ENCODE measurements around the gene CXCR2. TPM values are rescaled to one million over a fixed set of nuclear protein-coding genes. Genes with fewer than 3 reads are reported as not detected.

The CXCR2 gene
- total and polyA plus RNA-seq, 10 of the 15 experiments (the other 5 are each of a cell fraction or from before 2014, with no cell fraction given), result 0.04 to 0.62 (median 0.16) TPM

- ChIA-PET CTCF (no interaction called here), POLR2A (no interaction called here), RAD21 (ENCODE audit: unreplicated experiment) (no interaction called here), SMC1A (ENCODE audit: uncharacterized antibody, unreplicated experiment) (interaction anchor here (0.6 kb wide), 1 partner anchor 10 kb away, joined by 3 read pairs; no protein-coding TSS in a partner anchor)
- Histone ChIP-seq H3K4me3 (no peak overlapping the region), H3K27ac (ENCODE audit: control insufficient read depth, insufficient read depth) (no peak overlapping the region), H2AFZ (ENCODE audit: control insufficient read depth, low read depth, low read length) (no peak overlapping the region), H3K27me3 (replicated peaks in 1 of 2; ENCODE audit: control insufficient read depth in 2 of 2, insufficient read depth in 2 of 2, low read length in 1 of 2) (peaks cover 0 to 2% of the 10 kb centered on the region in 2 experiments; a peak in 1 of 4 replicates), H3K36me3 (ENCODE audit: control insufficient read depth in 2 of 2, insufficient read depth in 2 of 2, low read length in 1 of 2) (no peaks in the 10 kb centered on the region), H3K9ac (ENCODE audit: control insufficient read depth, insufficient read depth, low read length) (no peak overlapping the region), H3K79me2 (ENCODE audit: control insufficient read depth, insufficient read depth, low read length) (no peaks in the 10 kb centered on the region), H3K4me1 (ENCODE audit: control insufficient read depth, insufficient read depth, low read length) (no peaks in the 10 kb centered on the region), H3K4me2 (ENCODE audit: control insufficient read depth, insufficient read depth) (no peak overlapping the region), H3K9me3 (replicated peaks; ENCODE audit: control insufficient read depth, insufficient read depth, low read length) (no peaks in the 10 kb centered on the region), H4K20me1 (ENCODE audit: control insufficient read depth, insufficient read depth) (no peaks in the 10 kb centered on the region)
- no peak for DNase-seq (ENCODE audit: low read depth, low spot score)
- WGBS (ENCODE audit: insufficient coverage, insufficient replicate concordance, low lambda C conversion rate, missing lambda C conversion rate), result 32% methylated on average over 7 of the region's 7 CpGs
- no peak for ATAC-seq
- no TSS peak for BruUV-seq (replicated peaks)
- in situ Hi-C loops (cut with MboI), result no loop called here
- TF ChIP-seq EP300 (IDR thresholded peaks at IDR 0.05; ENCODE audit: borderline replicate concordance in 1 of 2, control insufficient read depth in 1 of 2, low read depth in 2 of 2, low read length in 2 of 2) (no peak), RAD51 (IDR thresholded peaks at IDR 0.05) (no peak), CHD1 (IDR thresholded peaks at IDR 0.05; ENCODE audit: low read depth, low read length) (no peak), PAX5 (IDR thresholded peaks at IDR 0.05; ENCODE audit: borderline replicate concordance, low read depth, low read length) (no peak), RAD21 (IDR thresholded peaks at IDR 0.05; ENCODE audit: insufficient read depth, low read depth, low read length) (no peak)
- no peak for FAIRE-seq
- intact Hi-C loops (cut with micrococcal nuclease; ENCODE audit: unreplicated experiment), result no loop called here
These were observed 30.2 kb downstream of the CXCR2 start for GRCh38 chr2:218155953-218156479.

- 50% methylated on average over 2 of the region's 2 CpGs for whole genome bisulfite sequencing (ENCODE audit: insufficient coverage, insufficient replicate concordance, low lambda C conversion rate, missing lambda C conversion rate)
- no peak overlapping the region for H3K4me2 ChIP-seq (ENCODE audit: control insufficient read depth, insufficient read depth)
- H3K4me3 ChIP-seq, result no peak overlapping the region
- H3K79me2 ChIP-seq (ENCODE audit: control insufficient read depth, insufficient read depth, low read length), result no peaks in the 10 kb centered on the region
- no peak for DNase-seq (ENCODE audit: low read depth, low spot score)
- H3K36me3 ChIP-seq (ENCODE audit: control insufficient read depth in 2 of 2, insufficient read depth in 2 of 2, low read length in 1 of 2), result no peaks in the 10 kb centered on the region
- POLR2A ChIA-PET, result no interaction called here
- no peak for ATAC-seq
- H3K4me1 ChIP-seq (ENCODE audit: control insufficient read depth, insufficient read depth, low read length), result no peaks in the 10 kb centered on the region
- SMC1A ChIA-PET (ENCODE audit: uncharacterized antibody, unreplicated experiment), result no interaction called here
- no peaks in the 10 kb centered on the region for H3K9me3 ChIP-seq (replicated peaks; ENCODE audit: control insufficient read depth, insufficient read depth, low read length)
- FAIRE-seq, result no peak
- no peak overlapping the region for H2AFZ ChIP-seq (ENCODE audit: control insufficient read depth, low read depth, low read length)
- intact Hi-C loops (cut with micrococcal nuclease; ENCODE audit: unreplicated experiment) (no loop called here), in situ Hi-C loops (cut with MboI) (no loop called here)
- BruUV-seq (replicated peaks), result no TSS peak
- H3K27ac ChIP-seq (ENCODE audit: control insufficient read depth, insufficient read depth), result no peak overlapping the region
- RAD21 ChIA-PET (ENCODE audit: unreplicated experiment), result no interaction called here
- no peak overlapping the region for H3K9ac ChIP-seq (ENCODE audit: control insufficient read depth, insufficient read depth, low read length)
- H4K20me1 ChIP-seq (ENCODE audit: control insufficient read depth, insufficient read depth), result no peaks in the 10 kb centered on the region
- peaks cover 0 to 3% of the 10 kb centered on the region in 2 experiments; a peak in 3 of 4 replicates for H3K27me3 ChIP-seq (replicated peaks in 1 of 2; ENCODE audit: control insufficient read depth in 2 of 2, insufficient read depth in 2 of 2, low read length in 1 of 2)
- CTCF ChIA-PET, result interaction anchor here (0.6 to 1.0 kb wide), 2 partner anchors 9 to 33 kb away, joined by 3 read pairs; no protein-coding TSS in a partner anchor
- TF ChIP-seq POLR2A (IDR thresholded peaks at IDR 0.05; ENCODE audit: low read depth, low read length) (no peak), TARDBP (IDR thresholded peaks at IDR 0.05; ENCODE audit: borderline replicate concordance) (no peak), FOXM1 (IDR thresholded peaks at IDR 0.05; ENCODE audit: low read depth, low read length) (no peak), PBX3 (IDR thresholded peaks at IDR 0.05; ENCODE audit: insufficient replicate concordance, low read depth, low read length) (no peak), KAT2A (conservative IDR thresholded peaks at IDR 0.05; ENCODE audit: control insufficient read depth, low read depth, low read length) (no peak), MYC (IDR thresholded peaks at IDR 0.05; ENCODE audit: insufficient read depth, insufficient read length, insufficient replicate concordance, low read length, severe bottlenecking) (no peak), MTA2 (IDR thresholded peaks at IDR 0.05; ENCODE audit: low read depth) (no peak), ZNF687 (IDR thresholded peaks at IDR 0.05) (no peak)
These were observed 35.8 kb downstream of the CXCR2 start for GRCh38 chr2:218161644-218162043.
